ENCODE measurements around the gene SLC9A8. TPM values are rescaled to one million over a fixed set of nuclear protein-coding genes. Genes with fewer than 3 reads are reported as not detected.

SLC9A8 gene
- total and polyA plus RNA-seq, 2 donors (not counting 3 experiments of a cell fraction or from before 2014, with no cell fraction given), result 5.1 to 14.4 TPM

DNA sequence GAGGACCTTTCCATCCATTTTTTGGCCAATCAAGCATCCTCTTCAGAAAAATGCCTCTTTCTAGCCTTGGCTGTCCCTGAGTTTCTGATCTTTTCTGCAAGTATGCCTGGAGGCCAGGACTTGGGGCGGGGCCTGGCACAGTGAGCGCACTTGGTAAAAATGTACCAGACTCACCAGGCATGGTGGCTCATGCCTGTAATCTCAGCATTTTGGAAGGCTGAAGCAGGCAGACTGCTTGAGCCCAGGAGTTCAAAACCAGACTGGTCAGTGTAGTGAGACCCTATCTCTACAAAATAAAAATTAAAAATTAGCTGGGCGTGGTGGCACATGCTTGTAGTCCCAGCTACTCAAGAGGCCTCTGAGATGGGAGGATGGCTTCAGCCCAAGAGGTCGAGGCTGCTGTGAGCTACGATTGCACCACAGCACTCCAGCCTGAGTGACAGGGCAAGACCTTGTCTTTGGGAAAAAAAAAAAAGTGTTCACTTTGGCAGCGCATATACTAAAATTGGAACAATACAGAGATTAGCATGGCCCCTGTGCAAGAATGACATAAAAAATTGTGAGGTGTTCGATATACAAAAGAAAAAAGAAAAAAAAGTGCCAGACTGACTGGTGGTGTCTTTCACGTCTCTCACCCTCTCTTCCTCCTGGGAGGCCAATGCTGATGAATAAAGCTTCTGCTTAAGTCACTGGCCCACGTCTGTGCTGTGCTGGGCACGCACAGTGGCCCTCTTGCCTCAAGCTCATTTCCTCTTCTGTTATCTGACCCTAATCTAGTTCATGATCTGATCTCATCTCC lies 18.1 kb upstream of the SLC9A8 start:
- H3K4me2 ChIP-seq (ENCODE audit: insufficient read depth, low read length), result no peak overlapping the region
- no peak overlapping the region for H3K9ac ChIP-seq (replicated peaks; ENCODE audit: extremely low read depth, insufficient read depth, low read length)
- FAIRE-seq (peak; percentile 37), DNase-seq (ENCODE audit: low read depth, low spot score) (no peak)
- no peaks in the 10 kb centered on the region for H3K27me3 ChIP-seq (ENCODE audit: control insufficient read depth in 2 of 2, insufficient read depth in 2 of 2, low read length in 2 of 2)
- no peaks in the 10 kb centered on the region for H3K9me1 ChIP-seq (replicated peaks; ENCODE audit: control insufficient read depth, extremely low read depth, insufficient read depth, low read length)
- CTCF ChIA-PET, result interaction anchor here (1.2 kb wide), 1 partner anchor 19 kb away, joined by 6 read pairs; no protein-coding TSS in a partner anchor
- H3K4me1 ChIP-seq (ENCODE audit: control insufficient read depth, extremely low read depth, insufficient read depth, low read length), result peaks cover 15% of the 10 kb centered on the region
- no peak for TF ChIP-seq GATA2 (IDR thresholded peaks at IDR 0.05; ENCODE audit: insufficient read depth, insufficient read length, low read depth, low read length)
- dilution Hi-C loops (cut with MboI; ENCODE audit: extremely low pct_ligation_motif_present, low sequenced_read_pairs) (no loop called here), intact Hi-C loops (cut with micrococcal nuclease) (no loop called here)
- no peak overlapping the region for H2AFZ ChIP-seq (ENCODE audit: low read depth, low read length)
- BruUV-seq (replicated peaks), result no TSS peak
- no peaks in the 10 kb centered on the region for H3K9me3 ChIP-seq (replicated peaks; ENCODE audit: control insufficient read depth, insufficient read depth, low read length)
- no peak overlapping the region for H3K27ac ChIP-seq (ENCODE audit: insufficient read depth, low read depth, low read length)
- H3K79me2 ChIP-seq (ENCODE audit: control insufficient read depth, insufficient read depth, low read length), result no peaks in the 10 kb centered on the region
- no peaks in the 10 kb centered on the region for H3K36me3 ChIP-seq (ENCODE audit: control insufficient read depth in 2 of 2, extremely low read depth in 1 of 2, insufficient read depth in 2 of 2, low read length in 2 of 2)
- POLR2A ChIA-PET, result no interaction called here
- H4K20me1 ChIP-seq (replicated peaks; ENCODE audit: control insufficient read depth, extremely low read depth, insufficient read depth, low read length), result no peaks in the 10 kb centered on the region
- H3K4me3 ChIP-seq (replicated peaks in 1 of 3; ENCODE audit: insufficient read depth in 1 of 3, low read depth in 1 of 3, low read length in 3 of 3), result no peak overlapping the region

DNA sequence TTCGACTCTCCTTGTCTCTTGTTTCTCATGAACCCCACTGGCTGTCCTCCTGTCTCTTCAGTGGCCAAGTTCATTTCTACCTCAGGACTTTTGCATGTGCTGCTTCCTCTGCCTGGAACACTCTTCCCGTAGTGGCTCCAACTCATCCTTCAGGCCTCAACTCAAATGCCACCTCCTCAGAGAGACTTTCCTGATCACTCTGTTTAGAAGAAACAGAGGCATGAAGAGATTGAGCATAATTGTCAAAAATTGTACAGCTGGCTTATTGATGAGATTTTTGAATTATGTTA lies 17.5 kb upstream of the SLC9A8 start:
- no peaks in the 10 kb centered on the region for H3K36me3 ChIP-seq (ENCODE audit: control insufficient read depth in 2 of 2, extremely low read depth in 1 of 2, insufficient read depth in 2 of 2, low read length in 2 of 2)
- no peaks in the 10 kb centered on the region for H3K27me3 ChIP-seq (ENCODE audit: control insufficient read depth in 2 of 2, insufficient read depth in 2 of 2, low read length in 2 of 2)
- TF ChIP-seq GATA2 (IDR thresholded peaks at IDR 0.05; ENCODE audit: insufficient read depth, insufficient read length, low read depth, low read length) (no peak), JUN (IDR thresholded peaks at IDR 0.05; ENCODE audit: borderline replicate concordance, insufficient read depth, insufficient read length, low read depth) (no peak)
- TF ChIP-seq, protein P1, sequence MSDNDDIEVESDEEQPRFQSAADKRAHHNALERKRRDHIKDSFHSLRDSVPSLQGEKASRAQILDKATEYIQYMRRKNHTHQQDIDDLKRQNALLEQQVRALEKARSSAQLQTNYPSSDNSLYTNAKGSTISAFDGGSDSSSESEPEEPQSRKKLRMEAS (IDR thresholded peaks at IDR 0.05; ENCODE audit: insufficient read depth, insufficient read length), result no peak
- no peak overlapping the region for H2AFZ ChIP-seq (ENCODE audit: low read depth, low read length)
- H3K9me1 ChIP-seq (replicated peaks; ENCODE audit: control insufficient read depth, extremely low read depth, insufficient read depth, low read length), result no peaks in the 10 kb centered on the region
- H3K4me3 ChIP-seq (replicated peaks in 1 of 3; ENCODE audit: insufficient read depth in 1 of 3, low read depth in 1 of 3, low read length in 3 of 3), result no peak overlapping the region
- H4K20me1 ChIP-seq (replicated peaks; ENCODE audit: control insufficient read depth, extremely low read depth, insufficient read depth, low read length), result no peaks in the 10 kb centered on the region
- POLR2A ChIA-PET, result no interaction called here
- no peak overlapping the region for H3K9ac ChIP-seq (replicated peaks; ENCODE audit: extremely low read depth, insufficient read depth, low read length)
- intact Hi-C loops (cut with micrococcal nuclease) (no loop called here), dilution Hi-C loops (cut with MboI; ENCODE audit: extremely low pct_ligation_motif_present, low sequenced_read_pairs) (no loop called here)
- no peak for DNase-seq (ENCODE audit: low read depth, low spot score)
- no TSS peak for BruUV-seq (replicated peaks)
- H3K9me3 ChIP-seq (replicated peaks; ENCODE audit: control insufficient read depth, insufficient read depth, low read length), result no peaks in the 10 kb centered on the region
- no peak overlapping the region for H3K27ac ChIP-seq (ENCODE audit: insufficient read depth, low read depth, low read length)
- no peaks in the 10 kb centered on the region for H3K79me2 ChIP-seq (ENCODE audit: control insufficient read depth, insufficient read depth, low read length)
- CTCF ChIA-PET, result interaction anchor here (1.2 kb wide), 1 partner anchor 19 kb away, joined by 6 read pairs; no protein-coding TSS in a partner anchor
- no peak for FAIRE-seq
- peaks cover 10% of the 10 kb centered on the region for H3K4me1 ChIP-seq (ENCODE audit: control insufficient read depth, extremely low read depth, insufficient read depth, low read length)
- no peak overlapping the region for H3K4me2 ChIP-seq (ENCODE audit: insufficient read depth, low read length)

Measured in endothelial cell of umbilical vein (primary cell).